IMR-90 (cell line): ENCODE measurements around the gene MORN5. TPM values are rescaled to one million over a fixed set of nuclear protein-coding genes. Genes with fewer than 3 reads are reported as not detected.
A peak's percentile ranks its signal among the peaks of the same experiment; 100 is the strongest.

Experiments
- ATAC-seq: fragments of 200-7000 bp; cut with Tn5 transposase; 2 replicates; pipeline ENCODE4 v1.9.1; 2020; ENCODE audit warnings: low read depth, mild to moderate bottlenecking, moderate library complexity
- BruUV-seq: library from RNA; stranded (reverse); fragments of 400-500 nt; replicated peaks from 2 replicates; lab custom pipeline; 2021; lab: Mats Ljungman, UMichigan
- CTCF ChIA-PET: fragments of 300-600 bp; formaldehyde crosslinking; extraction: SDS; loops from one replicate; lab custom pipeline; 2021; ENCODE audit warnings: antibody characterized with exemption; lab: Yijun Ruan, JAX
- POLR2A ChIA-PET: fragments of 300-600 bp; sonication (Branson Sonifier 250); formaldehyde crosslinking; loops from one replicate; lab custom pipeline; 2022; ENCODE audit warnings: antibody characterized with exemption; ENCODE audit not compliant: unreplicated experiment; lab: Charles Lee
- DNase-seq: peaks from one replicate; pipeline ENCODE4 v3.0.0; 2013
- H2AFZ ChIP-seq: replicated peaks from 2 replicates; pipeline ENCODE3; 2013; ENCODE audit warnings: low read length, mild to moderate bottlenecking; ENCODE audit not compliant: poor library complexity
- H2AK5ac ChIP-seq: 2 replicates; pipeline ENCODE4 v1.6.1; 2013; ENCODE audit warnings: low read depth, low read length, inconsistent platforms
- H2AK9ac ChIP-seq: replicated peaks from 2 replicates; pipeline ENCODE3; 2013; ENCODE audit warnings: mild to moderate bottlenecking, low read depth, low read length, moderate library complexity; ENCODE audit not compliant: poor library complexity
- H2BK120ac ChIP-seq: 2 replicates; pipeline ENCODE4 v1.6.1; 2013; ENCODE audit warnings: low read depth, low read length, inconsistent platforms
- H2BK15ac ChIP-seq: 3 replicates; pipeline ENCODE4 v1.6.1; 2013; ENCODE audit warnings: low read depth, low read length, inconsistent platforms
- H2BK20ac ChIP-seq: 2 replicates; pipeline ENCODE4 v1.6.1; 2013; ENCODE audit warnings: low read depth, mild to moderate bottlenecking, inconsistent platforms, low read length, moderate library complexity
- H2BK5ac ChIP-seq: 2 replicates; pipeline ENCODE4 v1.6.1; 2013; ENCODE audit warnings: mild to moderate bottlenecking, low read depth, low read length, inconsistent platforms; ENCODE audit not compliant: poor library complexity, severe bottlenecking
- H3K14ac ChIP-seq: replicated peaks from 2 replicates; pipeline ENCODE4 v1.6.1; 2013; ENCODE audit warnings: low read depth, low read length, inconsistent platforms
- H3K18ac ChIP-seq: 2 replicates; pipeline ENCODE4 v1.6.1; 2013; ENCODE audit warnings: low read depth, low read length, control low read depth
- H3K23ac ChIP-seq: 2 replicates; pipeline ENCODE4 v1.6.1; 2013; ENCODE audit warnings: low read depth, low read length, inconsistent platforms
- H3K27ac ChIP-seq: 2 replicates; pipeline ENCODE4 v1.5.1; 2013; ENCODE audit warnings: mild to moderate bottlenecking, control low read depth, low read length; ENCODE audit not compliant: insufficient read depth
- H3K27me3 ChIP-seq: 2 replicates; pipeline ENCODE4 v1.6.1; 2013; ENCODE audit warnings: low read length; ENCODE audit not compliant: control insufficient read depth, insufficient read depth
- H3K36me3 ChIP-seq: 2 replicates; pipeline ENCODE4 v1.6.1; 2013; ENCODE audit warnings: low read length, mixed read lengths; ENCODE audit not compliant: control insufficient read depth, insufficient read depth
- H3K4ac ChIP-seq: 2 replicates; pipeline ENCODE4 v1.6.1; 2013; ENCODE audit warnings: low read depth, low read length, inconsistent platforms
- H3K4me1 ChIP-seq: 2 replicates; pipeline ENCODE4 v1.6.1; 2013; ENCODE audit warnings: low read length, mixed read lengths; ENCODE audit not compliant: control insufficient read depth, insufficient read depth
- H3K4me2 ChIP-seq: 2 replicates; pipeline ENCODE4 v1.6.1; 2013; ENCODE audit warnings: low read depth, mild to moderate bottlenecking, control low read depth, low read length, moderate library complexity
- H3K4me3 ChIP-seq: 2 replicates; pipeline ENCODE4 v1.5.1; 2013; ENCODE audit warnings: low read depth, mild to moderate bottlenecking, control low read depth, low read length, moderate library complexity; ENCODE audit not compliant: insufficient read depth
- H3K56ac ChIP-seq: 2 replicates; pipeline ENCODE4 v1.6.1; 2013; ENCODE audit warnings: low read length, inconsistent platforms; ENCODE audit not compliant: insufficient read depth; ENCODE audit errors: extremely low read depth
- H3K79me1 ChIP-seq, 2 experiments: 2 replicates each; pipeline ENCODE4 v1.6.1; 2013; ENCODE audit warnings: low read length in 2 of 2, inconsistent platforms in 1 of 2, low read depth in 1 of 2
- H3K9ac ChIP-seq: 2 replicates; pipeline ENCODE4 v1.6.1; 2013; ENCODE audit warnings: low read depth, low read length, control low read depth
- H3K9me1 ChIP-seq: 2 replicates; pipeline ENCODE4 v1.6.1; 2013; ENCODE audit warnings: low read length, inconsistent platforms; ENCODE audit not compliant: insufficient read depth
- H3K9me3 ChIP-seq: 2 replicates; pipeline ENCODE4 v1.6.1; 2013; ENCODE audit warnings: low read length; ENCODE audit not compliant: control insufficient read depth, insufficient read depth
- H4K20me1 ChIP-seq: 2 replicates; pipeline ENCODE4 v1.6.1; 2013; ENCODE audit warnings: low read length, inconsistent platforms; ENCODE audit not compliant: insufficient read depth
- H4K5ac ChIP-seq: 2 replicates; pipeline ENCODE4 v1.6.1; 2013; ENCODE audit warnings: mild to moderate bottlenecking, low read depth, low read length, control low read depth
- H4K8ac ChIP-seq, 2 experiments: 2 replicates each; pipeline ENCODE4 v1.6.1; 2013; ENCODE audit warnings: low read depth in 2 of 2, low read length in 2 of 2, control low read depth in 1 of 2, inconsistent platforms in 1 of 2
- H4K91ac ChIP-seq: 2 replicates; pipeline ENCODE4 v1.6.1; 2013; ENCODE audit warnings: low read depth, low read length, inconsistent platforms; ENCODE audit not compliant: insufficient read depth
- BHLHE40 ChIP-seq: fragments of 150-350 bp; IDR thresholded peaks from 2 replicates; pipeline ENCODE4 v1.6.1; 2016; ENCODE audit warnings: mild to moderate bottlenecking, low read depth, low read length
- CEBPB ChIP-seq: IDR thresholded peaks from 2 replicates; pipeline ENCODE4 v1.6.1; 2012; ENCODE audit warnings: low read depth, low read length, improper control_type of control experiment
- CHD1 ChIP-seq: IDR thresholded peaks from 2 replicates; pipeline ENCODE4 v1.6.1; 2012; ENCODE audit warnings: low read depth, low read length, improper control_type of control experiment
- ELK1 ChIP-seq: fragments of 150-350 bp; IDR thresholded peaks from 2 replicates; pipeline ENCODE4 v1.6.1; 2016; ENCODE audit warnings: low read depth, mild to moderate bottlenecking, low read length, moderate library complexity, borderline replicate concordance
- FOS ChIP-seq: fragments of 150-350 bp; IDR thresholded peaks from 2 replicates; pipeline ENCODE4 v1.6.1; 2016; ENCODE audit warnings: low read depth, low read length
- MAFK ChIP-seq: IDR thresholded peaks from 2 replicates; pipeline ENCODE4 v1.6.1; 2012; ENCODE audit warnings: low read depth, low read length, improper control_type of control experiment
- MAZ ChIP-seq: IDR thresholded peaks from 2 replicates; pipeline ENCODE4 v1.6.1; 2012; ENCODE audit warnings: low read depth, mild to moderate bottlenecking, low read length, improper control_type of control experiment, moderate library complexity, borderline replicate concordance
- MXI1 ChIP-seq: IDR thresholded peaks from 2 replicates; pipeline ENCODE4 v1.6.1; 2012; ENCODE audit warnings: low read depth, mild to moderate bottlenecking, low read length, moderate library complexity, borderline replicate concordance
- NFE2L2 ChIP-seq: fragments of 150-350 bp; IDR thresholded peaks from 2 replicates; pipeline ENCODE4 v1.6.1; 2016; ENCODE audit warnings: low read depth, mild to moderate bottlenecking, low read length
- POLR2A ChIP-seq: IDR thresholded peaks from 2 replicates; pipeline ENCODE4 v1.6.1; 2012; ENCODE audit warnings: mild to moderate bottlenecking, low read depth, low read length
- RAD21 ChIP-seq: IDR thresholded peaks from 2 replicates; pipeline ENCODE4 v1.6.1; 2012; ENCODE audit warnings: low read length, improper control_type of control experiment
- RCOR1 ChIP-seq: IDR thresholded peaks from 2 replicates; pipeline ENCODE4 v1.6.1; 2012; ENCODE audit warnings: mild to moderate bottlenecking, low read length, improper control_type of control experiment; ENCODE audit not compliant: insufficient replicate concordance
- RFX5 ChIP-seq: IDR thresholded peaks from 2 replicates; pipeline ENCODE4 v1.8.0; 2012; ENCODE audit warnings: low read depth, mild to moderate bottlenecking, low read length, moderate library complexity
- SMC3 ChIP-seq: fragments of 150-350 bp; IDR thresholded peaks from 2 replicates; pipeline ENCODE4 v1.6.1; 2016; ENCODE audit warnings: low read depth, mild to moderate bottlenecking, antibody characterized with exemption, low read length, moderate library complexity
- WGBS, 2 experiments: methylation state at CpG; one replicate each; pipeline versions ENCODE4 v1.1.5 to v1.1.7; 2013; ENCODE audit warnings: missing lambda C conversion rate in 2 of 2; ENCODE audit not compliant: insufficient read length in 1 of 2; ENCODE audit errors: extremely low coverage in 2 of 2; 5-methylcytosine and 5-hydroxymethylcytosine counted together
- dilution Hi-C: fragments of 300-500 bp; cut with HindIII; formaldehyde crosslinking; loops from one replicate; pipeline ENCODE4 v1.14.3; 2018; ENCODE audit warnings: low sequenced_read_pairs; ENCODE audit not compliant: unreplicated experiment
- in situ Hi-C: fragments of 300-500 bp; cut with MboI; formaldehyde crosslinking; loops from 3 replicates; pipeline ENCODE4 v1.14.3; 2019; ENCODE audit warnings: low sequenced_read_pairs, inconsistent platforms, mixed read lengths
- intact Hi-C: fragments of 100-400 bp; cut with micrococcal nuclease; formaldehyde crosslinking; loops from 2 replicates; pipeline ENCODE4 v1.10.0; 2022
- polyA plus RNA-seq, 3 experiments: library from polyadenylated mRNA; depleted of rRNA; stranded (reverse); fragments of >200 nt; gene quantifications; 2 replicates each; pipeline ENCODE4 v1.2.3, GENCODE V29; 2012; ENCODE audit warnings: low replicate concordance in 1 of 3
- total RNA-seq: library from RNA; depleted of rRNA; stranded (reverse); fragments of >200 nt; gene quantifications from 2 replicates; pipeline ENCODE4 v1.2.3, GENCODE V29; 2012
- TF ChIP-seq, protein P1 (sequence below): conservative IDR thresholded peaks from 2 replicates; pipeline ENCODE4 v1.5.1; 2012; ENCODE audit warnings: mild to moderate bottlenecking, low read depth, low read length, improper control_type of control experiment
- TF ChIP-seq, protein P2 (sequence below): fragments of 150-350 bp; IDR thresholded peaks from 2 replicates; pipeline ENCODE4 v1.6.1; 2017; ENCODE audit warnings: mild to moderate bottlenecking, antibody characterized with exemption, low read length, low read depth

The MORN5 gene
- total and polyA plus RNA-seq, 2 of the 4 experiments (the other 2 are of a cell fraction), result not detected

DNA sequence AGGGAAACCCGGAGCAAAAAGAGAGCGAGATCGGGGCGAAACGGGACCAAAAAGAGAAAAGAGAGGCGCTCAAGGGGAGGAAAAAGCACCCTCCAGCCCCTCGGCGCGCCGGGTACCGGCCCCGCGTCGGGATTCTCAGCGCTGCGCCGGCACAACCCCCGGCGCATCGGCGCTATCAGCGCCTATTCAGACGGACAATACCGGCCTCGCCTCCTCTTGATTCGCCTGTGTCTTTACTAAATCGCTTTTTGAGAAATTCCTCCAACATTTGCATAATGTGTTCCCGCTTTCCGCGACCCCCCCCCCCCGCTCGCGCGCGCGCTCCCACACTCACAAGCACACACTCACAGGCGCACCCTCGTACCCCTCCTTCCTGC is 68.5 kb downstream of the MORN5 start:
- DNase-seq, result no peak
- Histone ChIP-seq H2AK9ac (no peak overlapping the region), H3K36me3 (no peaks in the 10 kb centered on the region), H3K9me1 (peaks cover 4% of the 10 kb centered on the region; the same call in 1 of the 2 replicates), H3K79me1 (no peaks in the 10 kb centered on the region), H3K18ac (no peak overlapping the region), H4K5ac (no peak overlapping the region), H2BK20ac (no peak overlapping the region), H2BK15ac (no peak overlapping the region), H3K56ac (no peak overlapping the region), H3K4me3 (no peak overlapping the region; the same call in 1 of the 2 replicates), H2BK5ac (no peak overlapping the region), H4K20me1 (peaks cover 12% of the 10 kb centered on the region; the same call in 1 of the 2 replicates), H3K9me3 (peaks cover 2% of the 10 kb centered on the region; the same call in 1 of the 2 replicates), H3K27ac (no peak overlapping the region), H3K9ac (no peak overlapping the region), H4K91ac (no peak overlapping the region), H3K4me2 (peak overlapping the region; percentile 73), H2AK5ac (no peak overlapping the region), H3K4ac (no peak overlapping the region), H3K14ac (no peak overlapping the region), H3K27me3 (peaks cover 90% of the 10 kb centered on the region), H2AFZ (peak overlapping the region; percentile 77), H4K8ac (no peak overlapping the region), H2BK120ac (no peak overlapping the region), H3K23ac (no peak overlapping the region), H3K4me1 (no peaks in the 10 kb centered on the region; the same call in 1 of the 2 replicates)
- intact Hi-C loops (no loop called here), in situ Hi-C loops (no loop called here), dilution Hi-C loops (no loop called here)
- POLR2A ChIA-PET, result no interaction called here
- ATAC-seq, result no peak
- CTCF ChIA-PET, result no interaction called here
- no TSS peak for BruUV-seq
- TF ChIP-seq RAD21, result no peak
- no peak for TF ChIP-seq CHD1
- TF ChIP-seq BHLHE40, result no peak
- no peak for TF ChIP-seq POLR2A
- no peak for TF ChIP-seq ELK1
- TF ChIP-seq SMC3, result no peak
- TF ChIP-seq FOS, result no peak
- no peak for TF ChIP-seq RFX5
- no peak for TF ChIP-seq MAZ
- no peak for TF ChIP-seq MAFK
- no peak for TF ChIP-seq NFE2L2
- TF ChIP-seq RCOR1, result no peak
- no peak for TF ChIP-seq CEBPB
- TF ChIP-seq, protein P1, sequence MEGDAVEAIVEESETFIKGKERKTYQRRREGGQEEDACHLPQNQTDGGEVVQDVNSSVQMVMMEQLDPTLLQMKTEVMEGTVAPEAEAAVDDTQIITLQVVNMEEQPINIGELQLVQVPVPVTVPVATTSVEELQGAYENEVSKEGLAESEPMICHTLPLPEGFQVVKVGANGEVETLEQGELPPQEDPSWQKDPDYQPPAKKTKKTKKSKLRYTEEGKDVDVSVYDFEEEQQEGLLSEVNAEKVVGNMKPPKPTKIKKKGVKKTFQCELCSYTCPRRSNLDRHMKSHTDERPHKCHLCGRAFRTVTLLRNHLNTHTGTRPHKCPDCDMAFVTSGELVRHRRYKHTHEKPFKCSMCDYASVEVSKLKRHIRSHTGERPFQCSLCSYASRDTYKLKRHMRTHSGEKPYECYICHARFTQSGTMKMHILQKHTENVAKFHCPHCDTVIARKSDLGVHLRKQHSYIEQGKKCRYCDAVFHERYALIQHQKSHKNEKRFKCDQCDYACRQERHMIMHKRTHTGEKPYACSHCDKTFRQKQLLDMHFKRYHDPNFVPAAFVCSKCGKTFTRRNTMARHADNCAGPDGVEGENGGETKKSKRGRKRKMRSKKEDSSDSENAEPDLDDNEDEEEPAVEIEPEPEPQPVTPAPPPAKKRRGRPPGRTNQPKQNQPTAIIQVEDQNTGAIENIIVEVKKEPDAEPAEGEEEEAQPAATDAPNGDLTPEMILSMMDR, result no peak
- TF ChIP-seq MXI1, result no peak
- TF ChIP-seq, protein P2, sequence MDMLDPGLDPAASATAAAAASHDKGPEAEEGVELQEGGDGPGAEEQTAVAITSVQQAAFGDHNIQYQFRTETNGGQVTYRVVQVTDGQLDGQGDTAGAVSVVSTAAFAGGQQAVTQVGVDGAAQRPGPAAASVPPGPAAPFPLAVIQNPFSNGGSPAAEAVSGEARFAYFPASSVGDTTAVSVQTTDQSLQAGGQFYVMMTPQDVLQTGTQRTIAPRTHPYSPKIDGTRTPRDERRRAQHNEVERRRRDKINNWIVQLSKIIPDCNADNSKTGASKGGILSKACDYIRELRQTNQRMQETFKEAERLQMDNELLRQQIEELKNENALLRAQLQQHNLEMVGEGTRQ, result no peak
- whole genome bisulfite sequencing, 2 experiments, result 2% methylated on average over 24 of the region's 38 CpGs; no CpG with 5 or more reads in 1 of the 2 experiments
